GM19240 (cell line): ENCODE data around the gene PMPCA.

Experiments
- DNase-seq: peaks from one replicate; pipeline ENCODE4 v3.0.0; 2011; ENCODE audit warnings: low spot score; ENCODE audit not compliant: insufficient read length

Gene PMPCA, protein sequence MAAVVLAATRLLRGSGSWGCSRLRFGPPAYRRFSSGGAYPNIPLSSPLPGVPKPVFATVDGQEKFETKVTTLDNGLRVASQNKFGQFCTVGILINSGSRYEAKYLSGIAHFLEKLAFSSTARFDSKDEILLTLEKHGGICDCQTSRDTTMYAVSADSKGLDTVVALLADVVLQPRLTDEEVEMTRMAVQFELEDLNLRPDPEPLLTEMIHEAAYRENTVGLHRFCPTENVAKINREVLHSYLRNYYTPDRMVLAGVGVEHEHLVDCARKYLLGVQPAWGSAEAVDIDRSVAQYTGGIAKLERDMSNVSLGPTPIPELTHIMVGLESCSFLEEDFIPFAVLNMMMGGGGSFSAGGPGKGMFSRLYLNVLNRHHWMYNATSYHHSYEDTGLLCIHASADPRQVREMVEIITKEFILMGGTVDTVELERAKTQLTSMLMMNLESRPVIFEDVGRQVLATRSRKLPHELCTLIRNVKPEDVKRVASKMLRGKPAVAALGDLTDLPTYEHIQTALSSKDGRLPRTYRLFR

DNA sequence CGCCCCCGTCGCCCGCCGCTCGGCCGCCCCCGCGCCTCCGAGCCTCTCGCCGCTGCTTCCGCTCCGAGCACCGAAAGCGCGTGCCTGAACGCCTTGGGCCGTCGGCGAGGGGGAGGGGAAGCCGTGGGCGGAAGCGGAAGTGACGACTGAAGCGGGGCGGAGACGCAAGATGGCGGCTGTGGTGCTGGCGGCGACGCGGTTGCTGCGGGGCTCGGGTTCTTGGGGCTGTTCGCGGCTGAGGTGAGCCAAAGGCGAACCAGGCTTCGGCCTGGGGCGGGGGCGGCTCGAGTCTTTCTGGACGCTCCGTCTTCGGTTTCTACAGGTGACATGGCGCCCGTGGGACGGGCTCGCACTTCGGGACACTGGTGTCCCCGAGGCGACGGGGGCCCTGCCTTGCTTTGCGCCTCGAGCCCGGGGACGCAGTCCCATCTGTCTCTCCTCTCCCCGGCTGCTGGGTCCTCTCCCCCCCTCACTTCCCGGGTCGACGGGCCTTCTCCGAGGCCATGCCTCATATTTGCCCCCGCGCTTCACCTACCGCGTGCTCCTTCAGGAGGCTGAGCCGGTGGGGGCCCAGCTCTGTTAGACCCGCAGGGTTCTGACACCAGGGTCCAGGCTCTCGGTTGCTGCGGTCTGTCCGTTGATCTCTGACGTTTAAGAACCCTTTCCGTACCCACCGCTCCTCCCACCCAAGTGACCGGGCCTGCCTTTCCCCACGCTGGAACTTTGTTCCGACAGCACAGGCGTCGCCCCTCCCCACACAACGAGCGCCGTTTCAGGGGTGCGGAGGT, at the start of gene PMPCA, which contains the start of gene ENTR1:
Gene PMPCA, plus strand, starts transcription at position 159 of the 788 bp plus-strand sequence. Its CDS starts 11 bp downstream, at position 170.
Gene ENTR1, minus strand, starts transcription at position 115 of the 788 bp plus-strand sequence. CDS start 217 bp downstream, outside the sequence.
- DNase-seq, result peak; percentile 98

GRCh38 chr9:136361047-136361753, 49.3 kb upstream of the PMPCA start:
- no peak for DNase-seq

DNA sequence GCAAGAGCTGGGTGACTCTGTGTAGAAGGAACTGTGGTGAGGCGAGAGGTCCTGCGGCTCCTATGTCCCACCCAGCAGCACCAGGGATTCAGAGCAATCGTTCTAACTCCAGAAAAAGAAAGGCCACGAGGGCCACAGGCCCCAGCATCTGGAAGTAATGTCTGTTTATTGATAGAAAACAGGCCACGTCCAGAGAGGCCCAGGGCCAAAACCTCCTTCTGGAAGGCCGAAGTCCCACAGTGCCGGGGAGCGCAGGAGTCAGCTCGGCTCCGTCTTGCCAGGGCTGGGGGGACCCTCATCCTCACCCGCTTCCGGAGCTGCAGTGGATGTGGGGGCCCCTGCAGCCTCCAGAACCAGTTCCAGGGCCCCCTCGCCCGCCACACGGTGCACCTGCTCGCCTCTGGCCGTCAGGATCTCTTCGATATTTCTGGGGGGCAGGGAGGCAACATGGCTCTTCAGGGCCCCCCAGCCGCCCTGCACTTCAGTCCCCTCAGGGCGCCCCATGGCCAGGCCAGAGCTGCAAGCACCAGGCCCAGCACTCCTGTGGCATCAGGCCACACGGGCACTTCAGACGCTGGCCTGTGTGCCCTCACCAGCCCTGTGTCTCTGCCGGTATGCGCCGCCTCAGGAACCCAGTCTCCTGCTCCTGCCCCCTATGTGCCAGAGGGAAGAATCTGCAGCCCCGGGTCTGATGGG, 48.6 kb upstream of the PMPCA start:
- no peak for DNase-seq

- no peak for DNase-seq
Observed at GRCh38 chr9:136362450-136362784, 48.0 kb upstream of the PMPCA start.

DNA sequence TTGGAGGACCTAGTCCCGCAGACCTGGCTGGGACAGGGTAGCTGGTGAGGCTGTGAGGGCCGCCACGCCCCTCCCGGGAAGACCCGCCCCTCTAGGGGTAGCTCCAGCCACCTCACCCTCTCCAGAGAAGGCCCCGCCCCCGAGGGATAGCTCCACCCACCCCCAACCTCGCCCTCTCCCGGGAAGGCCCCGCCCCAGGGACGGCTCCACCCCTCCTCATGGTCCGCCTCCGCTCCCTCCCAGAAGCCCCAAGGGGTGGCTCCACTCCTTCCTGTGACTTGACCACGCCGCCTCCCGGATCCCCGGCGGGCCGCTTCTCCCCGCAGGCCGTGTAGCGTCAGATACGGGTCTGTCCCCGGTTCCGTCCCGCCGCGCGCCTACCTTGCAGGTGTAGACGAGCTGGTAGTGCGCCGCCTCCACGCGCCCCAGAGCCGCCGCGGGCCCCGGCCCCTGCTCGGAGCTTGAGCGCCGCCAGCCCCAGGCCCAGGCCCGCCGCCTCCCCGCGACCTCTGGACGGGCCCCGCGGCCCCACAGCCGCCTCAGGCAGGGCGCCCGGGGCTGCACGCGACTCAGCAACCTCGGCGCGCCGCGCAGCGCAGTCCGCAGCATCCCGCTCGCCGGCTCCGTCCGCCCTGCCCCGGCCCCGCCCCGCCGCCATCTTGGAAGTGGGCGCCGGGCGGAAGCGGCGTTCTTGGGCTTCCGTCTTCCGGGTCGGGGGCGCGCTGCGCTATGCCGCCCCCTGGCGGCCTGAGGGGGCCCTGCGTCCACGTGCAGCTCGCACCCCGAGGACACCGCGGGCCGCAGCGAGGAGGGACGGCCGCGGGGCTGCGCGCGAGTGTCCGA, 47.1 kb upstream of the PMPCA start, which contains the start of gene DNLZ:
Gene DNLZ, minus strand, starts transcription at position 639 of the 843 bp plus-strand sequence. Its CDS starts 30 bp downstream, at position 609.
- DNase-seq, result peak; percentile 99

DNA sequence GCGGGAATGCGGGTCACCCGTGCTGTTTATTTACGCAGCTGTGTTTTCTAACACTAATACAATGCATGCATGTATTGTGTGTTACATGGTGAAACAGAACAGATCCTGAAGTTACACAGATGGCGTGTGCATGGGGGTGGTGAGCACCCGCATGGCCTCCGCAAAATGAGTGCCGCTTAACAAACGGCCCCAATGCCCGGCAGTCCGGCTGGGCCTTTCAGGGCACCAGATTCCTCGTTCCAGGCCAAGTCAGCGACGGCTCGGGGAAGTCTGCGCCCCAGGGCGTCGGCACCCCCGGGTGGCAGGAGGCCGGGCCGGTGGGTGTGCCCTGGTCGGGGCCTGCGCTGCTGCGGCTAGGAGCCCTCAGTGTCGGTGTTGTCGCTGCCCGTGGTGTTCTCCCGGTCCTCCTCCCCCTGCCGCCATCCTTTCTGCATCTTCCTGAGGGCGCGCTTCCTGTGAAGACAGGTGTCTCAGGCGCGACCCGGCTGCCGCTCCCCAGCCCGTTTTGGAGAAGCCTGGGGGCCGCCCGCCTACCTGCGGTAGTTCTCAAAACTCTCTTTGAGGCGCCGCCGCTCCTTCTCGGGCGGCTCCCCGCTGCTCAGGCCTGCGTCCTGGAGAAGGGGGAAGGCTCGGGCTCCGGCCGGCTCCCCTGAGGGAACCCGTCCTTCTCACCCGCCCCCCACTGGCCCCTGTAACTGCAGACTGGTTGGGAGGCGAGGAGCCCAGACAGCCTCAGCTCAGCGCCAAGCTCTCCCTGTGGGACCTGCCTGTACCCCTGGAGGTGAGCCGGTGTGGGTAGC, 46.3 kb upstream of the PMPCA start:
- DNase-seq, result no peak

GRCh38 chr9:136364942-136365774, 45.3 kb upstream of the PMPCA start:
- no peak for DNase-seq

GRCh38 chr9:136365775-136366222, 44.7 kb upstream of the PMPCA start:
- no peak for DNase-seq

- no peak for DNase-seq
Observed at GRCh38 chr9:136366826-136367225, 43.6 kb upstream of the PMPCA start.

- no peak for DNase-seq
Observed at GRCh38 chr9:136367296-136368145, 42.9 kb upstream of the PMPCA start.

GRCh38 chr9:136368190-136368589, 42.3 kb upstream of the PMPCA start:
- DNase-seq, result no peak

DNA sequence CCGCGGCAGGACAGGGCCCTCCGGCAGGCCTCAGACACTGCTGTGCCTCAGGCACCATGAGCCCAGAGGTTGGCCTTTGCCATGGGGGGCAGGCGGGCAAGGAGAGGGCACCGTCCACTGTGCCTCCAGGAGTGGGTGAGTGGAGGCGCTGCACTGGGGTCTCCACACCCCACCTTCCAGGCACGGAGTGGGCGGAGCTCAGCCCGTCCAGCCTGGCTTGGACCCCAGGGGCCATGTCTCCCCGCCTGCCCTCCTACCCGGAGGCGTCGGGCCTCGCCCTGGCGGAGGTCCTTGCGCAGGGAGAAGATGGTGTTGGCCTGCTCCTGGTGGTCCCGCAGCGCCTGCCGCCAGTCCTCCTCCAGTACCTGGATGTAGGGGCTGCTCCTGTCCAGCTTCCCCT, 40.4 kb upstream of the PMPCA start:
- no peak for DNase-seq

GRCh38 chr9:136370687-136371532, 39.5 kb upstream of the PMPCA start:
- no peak for DNase-seq

DNA sequence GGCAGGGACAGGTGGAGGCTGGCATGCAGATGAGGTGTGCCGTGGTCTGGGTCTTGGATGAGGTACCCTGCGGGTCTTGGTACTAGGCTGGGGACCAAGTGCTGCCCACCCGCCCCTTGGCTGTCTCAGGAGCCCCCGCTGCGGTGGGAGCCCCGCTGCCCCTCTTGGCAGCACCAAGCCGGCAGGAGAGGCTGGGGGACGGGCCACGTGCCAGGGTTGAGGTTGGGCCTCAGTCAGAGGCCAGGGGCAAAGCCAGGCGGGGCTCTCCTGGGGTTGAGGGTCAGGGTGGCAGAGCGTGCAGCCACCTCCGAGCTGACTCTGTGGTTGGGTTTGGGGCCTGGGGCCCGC, 39.0 kb upstream of the PMPCA start:
- DNase-seq, result no peak

DNA sequence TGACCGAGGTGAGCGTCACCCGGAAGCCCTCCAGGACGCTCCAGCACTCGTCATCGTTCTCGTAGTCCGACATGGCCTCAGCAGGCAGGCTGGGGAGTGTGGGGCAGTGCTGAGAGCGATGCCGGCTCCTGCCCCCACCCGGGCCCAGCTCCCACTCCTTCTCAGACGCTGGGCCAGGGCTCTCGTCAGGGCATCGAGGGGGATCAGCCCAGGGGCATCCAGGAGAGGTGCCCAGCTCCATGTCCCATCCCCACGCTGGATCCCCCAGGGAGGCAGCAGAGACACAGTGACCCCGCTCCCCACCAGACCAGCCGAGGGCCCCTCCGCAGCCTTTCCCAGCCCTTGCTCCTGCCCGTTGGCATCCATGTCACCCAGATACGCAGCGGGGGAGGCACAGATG, 38.5 kb upstream of the PMPCA start:
- no peak for DNase-seq

DNA sequence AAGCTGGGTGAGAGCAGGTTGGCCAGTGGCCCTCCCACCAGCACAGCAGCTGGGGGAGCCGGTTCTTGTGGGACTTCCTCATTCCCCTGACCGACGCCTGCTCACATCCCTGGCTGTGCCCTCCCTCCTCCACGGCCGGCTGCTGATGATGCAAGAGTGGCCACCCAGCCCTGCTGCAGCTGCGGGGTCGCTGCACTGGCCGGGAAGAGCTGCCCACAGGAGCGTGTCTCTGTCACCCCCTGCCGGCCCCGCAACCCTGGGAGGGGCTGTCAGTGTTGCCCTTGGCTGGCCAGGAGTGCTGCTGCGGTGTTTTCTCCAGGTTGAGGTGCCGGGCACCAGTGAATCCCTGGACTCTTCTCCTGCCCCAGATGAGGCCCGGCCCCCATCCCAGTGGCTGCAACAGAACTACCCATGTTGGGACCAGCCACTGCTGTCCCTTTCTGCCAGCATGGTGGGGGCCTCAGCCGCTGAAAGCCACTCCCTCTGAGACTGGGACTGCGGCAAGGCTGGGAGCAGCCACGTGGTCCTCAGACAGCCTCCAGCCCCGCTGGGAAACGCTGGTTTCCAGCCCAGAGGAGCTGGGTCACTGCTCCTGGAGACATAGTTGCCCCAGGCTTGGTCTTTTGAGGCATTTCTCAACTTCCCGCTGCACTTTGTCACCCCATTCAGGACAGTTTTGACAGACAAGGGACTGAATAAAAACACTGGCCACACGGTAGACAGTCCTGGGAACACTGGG, 37.7 kb upstream of the PMPCA start:
- no peak for DNase-seq
